Measurements from ENCODE around the gene TNS3.

Gene TNS3

DNA sequence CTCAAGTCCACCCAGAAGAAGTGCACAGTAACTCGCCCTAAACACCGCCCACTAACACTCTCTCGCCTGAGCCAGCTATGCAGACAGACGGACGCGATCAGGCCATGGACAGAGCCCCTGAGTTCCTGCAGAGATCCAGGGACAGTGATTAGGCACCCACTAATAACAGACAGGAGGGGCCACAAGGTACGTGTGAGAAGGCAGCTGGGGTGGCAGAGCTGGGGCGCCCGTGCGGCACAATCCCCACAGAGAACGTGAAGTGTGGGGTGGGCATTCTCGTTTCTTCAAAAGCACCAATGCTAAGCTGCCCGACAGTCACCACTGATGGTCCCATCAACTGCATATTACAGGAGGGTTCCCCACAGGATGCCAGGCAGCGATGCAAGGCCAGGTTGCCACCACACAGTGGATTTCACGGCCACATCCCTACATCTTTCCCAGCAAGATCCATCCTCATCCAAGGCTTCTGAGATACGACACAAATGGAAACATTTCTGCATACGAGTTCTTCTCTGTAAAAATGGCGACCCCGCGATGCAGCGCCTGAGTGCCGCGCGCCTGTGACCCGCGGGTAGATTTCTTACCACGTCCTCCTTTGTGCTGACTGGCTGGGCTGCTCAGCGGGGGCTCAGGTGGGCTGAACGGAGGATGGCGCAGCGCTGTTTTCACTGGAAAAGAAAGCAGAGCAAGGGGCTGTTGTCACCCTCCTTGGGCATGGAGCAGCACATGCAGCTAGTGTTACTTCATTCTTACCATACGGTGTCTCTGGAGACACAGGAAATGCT, 237.5 kb downstream of the TNS3 start:
- H3K4me1 Mint-ChIP-seq (ENCODE audit: low read depth): no peaks in the 10 kb centered on the region
- no peaks in the 10 kb centered on the region for H3K9me3 Mint-ChIP-seq
- H3K36me3 Mint-ChIP-seq (ENCODE audit: low read depth): no peaks in the 10 kb centered on the region
- no peaks in the 10 kb centered on the region for H3K27me3 Mint-ChIP-seq (ENCODE audit: low read depth)
- H3K4me3 Mint-ChIP-seq: no peak overlapping the region
- no peak overlapping the region for H3K27ac Mint-ChIP-seq

DNA sequence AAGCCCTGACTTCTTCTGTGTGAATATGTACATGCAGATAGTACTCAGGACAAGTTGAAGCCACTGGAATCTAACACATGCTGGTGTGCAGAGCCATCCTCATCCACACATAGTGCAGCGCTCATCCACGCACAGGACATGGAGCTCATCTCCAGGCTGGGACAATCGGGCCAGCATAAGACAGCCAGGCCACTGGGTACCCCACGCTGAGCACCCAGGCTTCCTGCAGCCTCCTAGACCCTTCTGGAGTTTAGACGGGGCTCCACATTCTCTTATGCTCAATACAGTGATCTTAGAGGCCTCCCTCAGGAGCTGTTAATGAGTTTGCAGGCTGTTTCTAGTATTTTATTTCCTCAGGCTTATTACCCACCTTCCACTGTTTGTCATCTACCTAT, 238.9 kb downstream of the TNS3 start:
- Mint-ChIP-seq H3K36me3 (ENCODE audit: low read depth) (no peaks in the 10 kb centered on the region), H3K27ac (no peak overlapping the region), H3K27me3 (ENCODE audit: low read depth) (no peaks in the 10 kb centered on the region), H3K4me1 (ENCODE audit: low read depth) (no peaks in the 10 kb centered on the region), H3K9me3 (no peaks in the 10 kb centered on the region), H3K4me3 (no peak overlapping the region)

DNA sequence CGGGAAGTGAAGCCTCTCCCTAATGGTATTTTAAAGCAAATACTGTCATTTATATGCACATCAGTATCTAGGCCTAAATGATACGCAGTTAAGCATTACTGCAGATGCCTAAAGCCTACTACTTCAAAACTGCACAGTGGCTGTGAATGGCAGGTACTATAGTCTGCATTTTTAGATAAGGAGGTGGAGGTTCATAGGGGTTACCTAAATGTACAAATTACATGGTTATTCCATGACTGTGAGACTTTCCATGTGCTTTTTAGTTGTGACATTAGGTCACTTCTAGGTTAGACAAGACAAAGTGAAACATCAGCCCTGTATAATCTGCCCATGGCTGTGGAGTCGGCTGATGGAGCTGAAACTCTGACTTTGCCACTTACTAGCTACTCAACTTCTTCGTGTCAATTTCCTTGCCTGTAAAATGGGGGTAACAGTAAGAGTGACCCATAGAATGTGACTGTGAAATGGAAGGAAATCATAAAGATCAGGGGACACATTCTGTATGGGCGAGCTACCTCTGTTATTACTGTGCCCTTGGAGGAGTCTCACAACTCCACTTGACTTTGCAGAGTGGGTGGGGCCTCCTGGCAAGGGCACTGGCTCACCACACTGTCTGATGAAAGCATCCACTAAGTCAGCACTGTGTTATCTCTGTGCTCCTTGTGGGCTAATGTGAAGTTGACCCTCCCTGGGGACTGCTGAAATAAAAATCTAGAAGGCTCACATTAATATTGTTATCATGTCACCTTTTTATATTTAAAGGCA, 239.4 kb downstream of the TNS3 start:
- H3K36me3 Mint-ChIP-seq (ENCODE audit: low read depth): no peaks in the 10 kb centered on the region
- H3K27me3 Mint-ChIP-seq (ENCODE audit: low read depth): no peaks in the 10 kb centered on the region
- H3K27ac Mint-ChIP-seq: no peak overlapping the region
- H3K9me3 Mint-ChIP-seq: no peaks in the 10 kb centered on the region
- H3K4me3 Mint-ChIP-seq: no peak overlapping the region
- H3K4me1 Mint-ChIP-seq (ENCODE audit: low read depth): no peaks in the 10 kb centered on the region

DNA sequence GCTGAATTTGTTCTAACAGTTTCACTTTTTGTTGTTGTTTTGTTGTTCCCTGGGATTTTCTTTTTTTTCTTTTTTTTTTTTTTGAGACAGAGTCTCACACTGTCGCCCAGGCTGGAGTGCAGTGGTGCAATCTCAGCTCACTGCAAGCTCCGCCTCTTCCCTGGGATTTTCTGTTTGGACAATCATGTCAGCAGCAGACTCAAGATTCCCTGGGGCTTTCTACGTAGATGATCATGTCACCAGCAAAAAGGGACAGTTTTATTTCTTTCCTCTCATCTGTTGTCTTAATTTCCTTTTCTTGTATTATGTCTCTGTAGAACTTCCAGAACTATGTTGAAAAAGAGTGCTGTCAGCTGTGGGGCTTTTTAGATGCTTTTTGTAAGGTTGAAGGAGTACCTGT, 241.4 kb downstream of the TNS3 start:
- H3K27ac Mint-ChIP-seq: no peak overlapping the region
- no peak overlapping the region for H3K4me3 Mint-ChIP-seq
- no peaks in the 10 kb centered on the region for H3K27me3 Mint-ChIP-seq (ENCODE audit: low read depth)
- H3K9me3 Mint-ChIP-seq: no peaks in the 10 kb centered on the region
- H3K4me1 Mint-ChIP-seq (ENCODE audit: low read depth): no peaks in the 10 kb centered on the region
- H3K36me3 Mint-ChIP-seq (ENCODE audit: low read depth): no peaks in the 10 kb centered on the region

DNA sequence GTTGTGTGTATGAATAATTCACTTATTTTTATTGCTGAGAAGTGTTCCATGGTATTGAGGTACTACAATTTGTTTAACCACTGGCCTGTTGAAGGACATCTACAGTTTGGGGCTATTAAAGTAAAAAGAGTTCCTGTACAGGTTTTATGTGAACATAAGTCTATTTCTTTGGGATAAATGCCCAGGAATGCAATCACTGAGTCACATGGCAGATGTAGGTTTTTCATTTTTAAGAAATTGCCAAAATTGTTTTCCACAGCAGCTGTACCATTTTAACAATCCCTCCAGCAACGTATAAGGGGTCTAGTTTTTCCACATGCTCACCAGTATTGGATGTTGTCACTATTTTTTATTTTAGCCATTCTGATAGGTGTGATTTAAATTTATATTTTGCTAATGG, 243.9 kb downstream of the TNS3 start:
- Mint-ChIP-seq H3K4me3 (no peak overlapping the region), H3K27ac (no peak overlapping the region), H3K9me3 (no peaks in the 10 kb centered on the region), H3K4me1 (ENCODE audit: low read depth) (no peaks in the 10 kb centered on the region), H3K36me3 (ENCODE audit: low read depth) (no peaks in the 10 kb centered on the region), H3K27me3 (ENCODE audit: low read depth) (no peaks in the 10 kb centered on the region)

DNA sequence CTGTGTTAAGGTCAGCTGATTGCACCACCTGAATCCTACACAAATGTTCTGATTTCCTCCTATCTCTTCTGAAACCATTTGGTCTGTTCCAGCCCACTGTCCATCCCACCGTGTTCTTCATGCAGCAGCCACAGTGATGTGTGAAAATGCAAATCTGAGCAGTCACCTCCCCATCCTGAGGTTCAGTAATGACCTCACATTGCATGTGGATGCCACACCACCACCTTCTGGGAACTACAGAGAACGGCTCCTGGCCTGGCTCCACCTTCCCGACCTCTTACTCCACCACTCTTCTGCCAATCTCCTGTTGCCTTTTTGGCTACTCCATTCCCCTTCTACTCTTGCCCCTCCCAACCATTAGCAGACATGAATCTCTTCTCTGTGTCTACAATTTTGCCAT, 244.4 kb downstream of the TNS3 start:
- Mint-ChIP-seq H3K9me3 (no peaks in the 10 kb centered on the region), H3K27me3 (ENCODE audit: low read depth) (no peaks in the 10 kb centered on the region), H3K36me3 (ENCODE audit: low read depth) (no peaks in the 10 kb centered on the region), H3K27ac (no peak overlapping the region), H3K4me1 (ENCODE audit: low read depth) (no peaks in the 10 kb centered on the region), H3K4me3 (no peak overlapping the region)

DNA sequence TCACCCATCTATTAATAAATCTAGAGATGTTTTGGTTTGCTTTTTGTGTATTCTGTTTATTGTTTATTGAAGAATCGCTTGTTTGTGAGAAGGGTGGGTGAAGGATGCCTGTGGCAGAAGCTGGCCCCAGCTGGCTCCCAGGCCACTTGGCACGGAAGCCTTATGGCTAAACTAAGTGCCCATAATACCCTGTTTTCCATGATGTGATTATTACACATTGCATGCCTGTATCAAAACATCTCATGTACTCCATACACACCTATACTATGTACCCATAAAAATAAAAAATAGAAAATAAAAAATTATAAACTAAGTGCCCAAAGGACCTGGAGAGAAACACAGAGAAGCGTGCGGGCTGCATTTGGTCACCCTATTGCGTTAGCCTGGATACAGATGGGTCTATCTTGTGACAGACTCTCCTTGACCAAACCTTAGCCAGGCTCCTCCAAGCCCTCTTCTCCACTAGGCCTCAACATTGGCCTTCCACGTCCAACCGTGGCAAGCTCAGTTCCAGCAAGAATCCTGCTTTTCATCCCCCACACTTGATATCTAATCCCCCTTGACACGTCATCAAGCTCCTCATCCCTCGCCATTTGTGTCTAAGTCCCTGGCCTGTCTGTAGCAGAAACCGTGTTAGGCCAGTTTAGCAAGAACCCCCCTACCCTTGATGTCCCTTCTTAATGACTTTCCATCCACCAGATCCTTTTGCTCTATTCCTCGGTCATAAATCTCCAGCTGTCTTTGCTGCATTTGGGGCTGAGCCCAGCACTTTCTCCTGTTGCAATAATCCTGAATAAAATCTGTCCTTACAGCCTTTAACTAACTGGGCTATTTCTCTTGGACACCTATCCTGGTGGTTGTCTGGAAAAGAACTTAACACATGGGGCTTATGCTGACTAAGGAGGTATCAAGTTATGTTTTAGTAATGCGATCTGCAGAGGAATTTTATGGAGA, 245.2 kb downstream of the TNS3 start:
- Mint-ChIP-seq H3K4me3 (no peak overlapping the region), H3K4me1 (ENCODE audit: low read depth) (no peaks in the 10 kb centered on the region), H3K27ac (no peak overlapping the region), H3K36me3 (ENCODE audit: low read depth) (no peaks in the 10 kb centered on the region), H3K9me3 (no peaks in the 10 kb centered on the region), H3K27me3 (ENCODE audit: low read depth) (no peaks in the 10 kb centered on the region)

DNA sequence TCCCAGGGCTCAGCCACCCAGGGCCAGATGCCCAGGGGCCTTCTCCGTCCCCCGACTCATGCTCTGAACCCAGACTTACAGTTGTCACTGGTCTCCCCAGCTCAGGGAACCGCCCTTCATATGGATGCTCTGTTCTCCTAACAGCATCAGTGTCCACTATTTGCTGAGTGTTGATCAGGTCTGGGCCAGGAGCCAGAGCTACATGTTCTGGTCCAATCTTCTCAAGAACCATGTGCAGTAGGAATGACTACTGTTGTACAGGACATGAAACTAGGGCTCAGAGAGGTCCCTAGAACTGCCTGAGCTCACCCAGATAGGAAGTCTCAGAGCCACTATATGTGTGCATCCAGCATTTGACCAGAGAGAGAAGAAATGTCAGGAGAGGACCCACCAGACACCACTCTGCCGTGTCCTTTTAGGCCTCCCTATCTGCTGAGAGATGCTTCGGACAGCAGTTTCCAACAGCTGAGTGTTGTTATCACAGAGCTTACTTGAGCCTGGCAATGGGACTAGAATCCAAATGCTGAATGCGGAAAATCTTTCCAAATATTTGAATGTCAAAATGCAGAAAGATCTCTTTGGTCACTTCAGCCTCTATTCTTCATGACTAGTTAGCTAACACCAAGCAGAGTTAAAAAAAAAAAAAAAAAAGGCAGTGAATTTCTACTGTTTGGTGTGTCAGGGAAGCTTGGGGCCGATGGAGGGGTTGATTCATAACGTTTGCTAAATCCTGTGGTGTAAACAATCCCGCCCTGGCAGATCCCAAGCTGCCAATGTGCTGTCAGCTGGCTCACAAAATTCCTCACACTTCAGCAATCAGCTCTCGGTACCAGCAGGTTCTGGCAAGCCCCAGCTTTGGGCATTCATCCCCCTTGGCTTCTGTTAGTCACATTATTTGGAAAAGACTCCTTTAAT, 246.1 kb downstream of the TNS3 start:
- Mint-ChIP-seq H3K4me3 (no peak overlapping the region), H3K27ac (no peak overlapping the region), H3K27me3 (ENCODE audit: low read depth) (no peaks in the 10 kb centered on the region), H3K4me1 (ENCODE audit: low read depth) (no peaks in the 10 kb centered on the region), H3K9me3 (no peaks in the 10 kb centered on the region), H3K36me3 (ENCODE audit: low read depth) (no peaks in the 10 kb centered on the region)

DNA sequence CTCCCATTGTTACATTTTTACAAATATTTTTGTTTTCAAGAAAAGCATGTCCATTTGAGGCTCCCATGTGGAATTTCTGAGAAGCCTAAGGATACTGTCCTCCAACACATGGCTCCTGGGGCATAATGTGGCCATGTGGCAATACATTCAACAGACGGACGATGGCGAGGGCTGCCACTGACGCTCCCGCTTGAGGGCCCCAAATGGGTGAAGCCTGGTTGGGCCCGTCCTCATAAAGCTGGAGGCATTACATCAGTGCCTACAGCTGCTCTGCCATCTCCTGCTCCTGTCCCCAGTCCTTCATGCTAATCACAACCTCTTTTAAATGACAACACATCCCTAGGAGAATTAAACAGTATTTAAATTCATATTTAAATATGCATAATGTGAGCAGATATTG, 246.8 kb downstream of the TNS3 start:
- Mint-ChIP-seq H3K36me3 (ENCODE audit: low read depth) (no peaks in the 10 kb centered on the region), H3K27me3 (ENCODE audit: low read depth) (no peaks in the 10 kb centered on the region), H3K4me3 (no peak overlapping the region), H3K27ac (no peak overlapping the region), H3K4me1 (ENCODE audit: low read depth) (no peaks in the 10 kb centered on the region), H3K9me3 (no peaks in the 10 kb centered on the region)

DNA sequence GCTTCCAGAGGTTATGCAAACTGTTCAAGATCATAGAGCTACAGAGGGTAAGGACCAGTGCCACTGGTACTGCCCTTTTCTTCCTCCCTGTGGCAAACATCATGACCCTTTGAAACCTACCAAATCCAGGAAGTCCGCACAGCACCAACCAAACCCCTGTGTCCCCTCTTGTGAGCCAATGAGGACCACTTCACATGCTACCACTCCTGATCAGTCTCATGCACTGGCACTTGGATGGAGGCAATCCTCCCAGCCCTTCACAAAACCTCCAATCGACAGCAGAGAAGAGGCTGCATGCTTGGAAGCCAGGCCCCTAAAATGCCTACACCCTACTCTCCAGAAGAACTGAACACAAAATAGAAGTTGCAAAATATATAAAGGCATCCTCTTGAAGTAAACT, 248.0 kb downstream of the TNS3 start:
- no peaks in the 10 kb centered on the region for H3K4me1 Mint-ChIP-seq (ENCODE audit: low read depth)
- no peaks in the 10 kb centered on the region for H3K9me3 Mint-ChIP-seq
- H3K27me3 Mint-ChIP-seq (ENCODE audit: low read depth): no peaks in the 10 kb centered on the region
- no peak overlapping the region for H3K27ac Mint-ChIP-seq
- H3K36me3 Mint-ChIP-seq (ENCODE audit: low read depth): no peaks in the 10 kb centered on the region
- no peak overlapping the region for H3K4me3 Mint-ChIP-seq

DNA sequence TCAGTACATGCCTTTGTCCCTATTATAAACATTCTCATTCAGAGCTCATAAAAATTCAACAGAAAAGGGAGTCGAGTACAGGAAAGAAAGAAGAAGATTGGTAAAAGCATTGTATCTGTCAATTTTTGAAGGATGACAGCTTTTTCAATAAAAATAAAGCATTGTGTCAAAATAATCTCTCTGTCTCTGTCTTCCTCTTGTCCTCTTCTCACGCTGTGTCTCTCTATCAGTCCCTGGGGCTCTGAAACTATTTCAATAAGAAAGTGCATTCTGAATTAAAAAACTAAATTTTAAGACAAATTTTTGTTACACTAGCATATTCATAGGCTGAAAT, 248.4 kb downstream of the TNS3 start:
- H3K27ac Mint-ChIP-seq: no peak overlapping the region
- H3K4me3 Mint-ChIP-seq: no peak overlapping the region
- H3K27me3 Mint-ChIP-seq (ENCODE audit: low read depth): no peaks in the 10 kb centered on the region
- no peaks in the 10 kb centered on the region for H3K36me3 Mint-ChIP-seq (ENCODE audit: low read depth)
- H3K4me1 Mint-ChIP-seq (ENCODE audit: low read depth): no peaks in the 10 kb centered on the region
- no peaks in the 10 kb centered on the region for H3K9me3 Mint-ChIP-seq

DNA sequence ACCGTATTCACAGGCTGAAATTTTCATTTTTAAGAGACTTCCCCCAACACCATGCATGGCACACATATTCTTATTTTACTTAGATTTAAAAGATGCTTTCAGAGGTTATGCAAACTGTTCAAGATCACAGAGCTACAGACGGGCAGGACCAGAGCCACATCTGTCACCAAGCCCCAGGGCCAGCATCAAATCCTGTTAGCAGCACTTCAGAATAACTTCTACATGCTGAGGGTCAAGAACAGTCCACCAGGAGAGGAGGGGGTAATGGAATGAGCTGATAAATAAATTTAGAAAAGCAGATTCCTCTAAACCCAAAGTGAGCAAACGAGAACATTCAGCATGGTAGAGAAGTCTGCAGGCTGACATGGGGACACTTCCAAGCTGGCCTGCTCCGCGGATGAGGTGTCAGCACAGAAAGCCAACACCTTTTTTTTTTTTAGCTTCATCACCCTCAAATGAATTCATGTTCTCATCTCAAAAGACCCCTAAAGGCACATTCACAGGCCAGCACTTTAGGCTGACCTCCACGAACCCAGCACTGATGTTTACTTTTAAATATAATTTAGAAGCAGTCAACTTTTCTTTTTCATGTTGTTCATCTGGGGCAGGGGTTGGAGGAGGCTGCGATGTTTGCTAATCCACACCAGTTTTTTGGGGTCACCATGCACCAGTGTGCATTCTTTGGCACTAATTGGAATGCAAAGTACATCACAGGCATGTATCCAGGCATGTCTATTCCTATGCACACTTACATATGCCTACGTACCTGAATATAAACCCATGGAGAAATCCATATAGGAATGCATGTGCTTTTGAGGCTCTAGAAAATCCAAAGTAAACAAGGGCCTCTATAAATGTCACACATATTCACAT, 249.0 kb downstream of the TNS3 start:
- H3K4me1 Mint-ChIP-seq (ENCODE audit: low read depth): no peaks in the 10 kb centered on the region
- H3K4me3 Mint-ChIP-seq: no peak overlapping the region
- no peaks in the 10 kb centered on the region for H3K36me3 Mint-ChIP-seq (ENCODE audit: low read depth)
- no peaks in the 10 kb centered on the region for H3K27me3 Mint-ChIP-seq (ENCODE audit: low read depth)
- no peak overlapping the region for H3K27ac Mint-ChIP-seq
- H3K9me3 Mint-ChIP-seq: no peaks in the 10 kb centered on the region

DNA sequence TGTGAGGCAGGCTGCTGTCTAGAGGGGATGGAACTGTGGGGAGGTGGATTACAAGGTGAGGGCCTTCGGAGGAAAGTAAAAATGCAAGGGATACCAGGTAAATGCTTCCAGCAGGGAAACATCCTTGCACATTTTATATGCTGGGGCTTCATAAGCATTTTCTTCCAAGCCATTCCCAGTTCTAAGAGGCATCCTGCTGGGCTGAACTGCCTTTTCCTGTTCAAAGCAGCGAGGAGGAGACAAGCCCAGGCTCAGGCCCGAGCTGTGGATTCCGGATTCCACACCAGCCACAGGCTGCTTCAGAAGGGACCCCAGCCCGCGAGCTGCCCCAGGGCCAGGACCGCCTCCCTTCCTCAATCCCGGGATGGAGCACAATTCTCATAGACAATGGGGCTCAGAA, 249.7 kb downstream of the TNS3 start:
- no peaks in the 10 kb centered on the region for H3K9me3 Mint-ChIP-seq
- no peak overlapping the region for H3K4me3 Mint-ChIP-seq
- H3K27me3 Mint-ChIP-seq (ENCODE audit: low read depth): no peaks in the 10 kb centered on the region
- H3K36me3 Mint-ChIP-seq (ENCODE audit: low read depth): no peaks in the 10 kb centered on the region
- H3K4me1 Mint-ChIP-seq (ENCODE audit: low read depth): no peaks in the 10 kb centered on the region
- H3K27ac Mint-ChIP-seq: no peak overlapping the region

All from T-helper 1 cell treated with Interleukin-12 subunit alpha and Interleukin-12 subunit beta and Interleukin-4 antibody, amounts not matched to agents 30 μg/mL and 1 μg/mL, for 36 hours (primary cell).